ENCODE results near the gene PHC2. TPM values are rescaled to one million over a fixed set of nuclear protein-coding genes. Genes with fewer than 3 reads are reported as not detected.

PHC2 gene
- total RNA-seq, 1 experiment from 2014 or later, result 176 TPM

GRCh38 chr1:33342041-33342723 is 88.7 kb downstream of the PHC2 start:
- H3K36me3 ChIP-seq (ENCODE audit: control insufficient read depth in 1 of 2, insufficient read depth in 2 of 2, low read length in 2 of 2), result peaks cover 48% of the 10 kb centered on the region in 2 experiments
- CTCF ChIA-PET, result no interaction called here
- peaks cover 8% of the 10 kb centered on the region; the same call in 1 of the 2 replicates for H4K20me1 ChIP-seq (ENCODE audit: insufficient read depth)

More at GRCh38 chr1:33342041-33342723, 88.7 kb downstream of the PHC2 start:
- Histone ChIP-seq H3K4me2 (ENCODE audit: low read length) (peak overlapping the region; percentile 4; the same call in 1 of the 2 replicates), H2AFZ (ENCODE audit: low read depth, low read length, poor library complexity, severe bottlenecking) (no peak overlapping the region), H3K9ac (ENCODE audit: low read length) (no peak overlapping the region), H3K27ac (ENCODE audit: low read depth, low read length) (no peak overlapping the region; the same call in 1 of the 2 replicates), H3K9me3 (ENCODE audit: control insufficient read depth in 1 of 2, insufficient read depth in 1 of 2, low read depth in 1 of 2, low read length in 2 of 2) (no peaks in the 10 kb centered on the region), H3K79me2 (ENCODE audit: insufficient read depth, low read length) (peaks cover 100% of the 10 kb centered on the region), H3K4me3 (replicated peaks in 1 of 2; ENCODE audit: low read depth in 1 of 2, low read length in 2 of 2) (no peak overlapping the region), H3K27me3 (ENCODE audit: insufficient read depth, low read length) (no peaks in the 10 kb centered on the region), H3K4me1 (ENCODE audit: control insufficient read depth in 1 of 2, insufficient read depth in 2 of 2, low read length in 2 of 2) (peaks cover 10 to 61% of the 10 kb centered on the region in 2 experiments), H3K9me2 (ENCODE audit: insufficient read depth) (no peaks in the 10 kb centered on the region)
- DNase-seq (ENCODE audit: low read depth, low spot score), result no peak
- TF ChIP-seq REST (IDR thresholded peaks at IDR 0.05; ENCODE audit: low read depth) (no peak), EZH2phosphoT487 (IDR thresholded peaks at IDR 0.05; ENCODE audit: borderline replicate concordance) (no peak), EZH2 (IDR thresholded peaks at IDR 0.05) (no peak), EGR1 (IDR thresholded peaks at IDR 0.05; ENCODE audit: low read depth) (no peak), POLR2A (IDR thresholded peaks at IDR 0.05; ENCODE audit: borderline replicate concordance, extremely low read depth, insufficient read depth, insufficient read length) (no peak), POLR2AphosphoS5 (IDR thresholded peaks at IDR 0.05; ENCODE audit: low read depth, low read length) (no peak; the same call in 1 of the 2 replicates), CTCF (IDR thresholded peaks at IDR 0.05 in 2 of 3, conservative IDR thresholded peaks at IDR 0.05 in 1 of 3; ENCODE audit: borderline replicate concordance in 1 of 3, insufficient read depth in 1 of 3, low read depth in 2 of 3, low read length in 2 of 3) (no peak), SRF (IDR thresholded peaks at IDR 0.05; ENCODE audit: low read depth) (no peak), ATF3 (IDR thresholded peaks at IDR 0.05) (no peak), ZNF274 (IDR thresholded peaks at IDR 0.05; ENCODE audit: low read depth, low read length) (no peak), ZFX (IDR thresholded peaks at IDR 0.05) (no peak), CEBPB (IDR thresholded peaks at IDR 0.05; ENCODE audit: low read depth) (no peak)
- ChIA-PET POLR2A (no interaction called here), RAD21 (ENCODE audit: low non-redundant PET in 1 of 2, low total read pairs in 2 of 2, uncharacterized antibody in 2 of 2, unreplicated experiment in 2 of 2) (no interaction called here)
- no TSS peak for BruUV-seq (replicated peaks)
- intact Hi-C loops (cut with micrococcal nuclease), result loop anchor here (10.0 kb wide), 1 partner anchor 217 kb away; no protein-coding TSS in a partner anchor
- ATAC-seq, result no peak

Measured in HCT116 (cell line).